Measurements from ENCODE around the gene GAS2L2. TPM values are rescaled to one million over a fixed set of nuclear protein-coding genes. Genes with fewer than 3 reads are reported as not detected.

GAS2L2 gene
- total RNA-seq: not detected

DNA sequence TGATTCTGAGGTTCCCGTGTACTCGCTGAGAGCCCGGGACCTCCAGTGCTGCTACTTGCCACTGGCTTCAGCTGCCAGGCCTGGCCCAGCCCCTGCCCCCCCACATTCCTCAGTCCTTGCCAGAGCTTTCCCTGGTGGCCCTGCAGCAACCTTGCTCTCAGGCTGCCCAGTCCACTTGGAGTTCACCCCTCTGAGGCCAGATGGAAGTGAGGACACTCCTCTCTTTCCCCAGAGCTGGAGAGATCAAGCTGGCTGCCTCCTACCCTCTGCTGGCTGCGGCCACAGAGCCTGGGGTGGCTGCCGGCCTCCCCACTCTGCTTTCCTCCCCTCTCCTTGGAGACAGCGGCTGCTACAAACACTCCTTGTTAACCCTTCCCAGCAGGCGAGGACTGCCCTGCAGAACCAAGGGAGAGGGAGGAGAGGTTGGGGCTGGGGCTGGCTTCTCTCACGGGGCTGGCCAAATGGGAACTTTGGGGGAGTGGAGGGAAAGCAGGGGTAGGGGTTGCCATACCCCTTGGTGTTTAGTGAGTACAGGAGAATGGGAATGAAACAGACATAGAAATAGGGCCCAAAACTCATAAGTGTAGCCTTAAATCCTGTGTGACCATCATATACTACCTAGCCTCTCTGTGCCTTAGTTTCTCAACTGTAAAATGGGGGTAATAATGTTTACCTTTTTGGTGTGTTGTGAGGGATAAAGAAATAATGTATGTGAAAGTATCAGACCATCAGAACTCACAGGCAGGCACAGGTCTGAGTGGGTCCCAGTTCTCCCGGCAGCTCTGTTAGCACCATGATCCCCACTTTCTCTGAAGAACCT lies at the start of gene GAS2L2:
TSS of gene GAS2L2 (minus strand) at position 295 of the 820 bp plus-strand sequence. CDS start 389 bp downstream, outside the sequence.
- DNase-seq: no peak

- peak; percentile 48 for DNase-seq
Measured at GRCh38 chr17:35801583-35802224, 48.7 kb upstream of the GAS2L2 start.

GRCh38 chr17:35799942-35800341 lies 46.9 kb upstream of the GAS2L2 start:
- DNase-seq: no peak

DNA sequence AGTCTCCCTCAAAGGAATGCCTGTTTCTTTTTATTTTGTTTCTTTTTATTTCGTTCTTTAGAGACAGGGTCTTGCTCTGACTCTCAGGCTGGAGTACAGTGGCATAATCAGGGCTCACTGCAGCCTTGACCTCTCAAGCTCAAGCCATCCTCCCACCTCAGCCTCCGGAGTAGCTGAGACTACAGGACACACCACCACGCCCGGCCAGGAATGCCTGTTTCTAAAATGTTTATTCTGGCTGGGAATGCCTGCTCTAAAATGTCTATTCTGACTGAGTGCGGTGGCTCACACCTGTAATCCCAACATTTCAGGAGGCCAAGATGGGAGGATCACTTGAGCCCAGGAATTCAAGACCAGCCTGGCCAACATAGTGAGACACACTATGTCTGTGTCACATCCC lies 44.9 kb upstream of the GAS2L2 start:
- DNase-seq: no peak

- no peak for DNase-seq
Measured at GRCh38 chr17:35797370-35797769, 44.3 kb upstream of the GAS2L2 start.

DNA sequence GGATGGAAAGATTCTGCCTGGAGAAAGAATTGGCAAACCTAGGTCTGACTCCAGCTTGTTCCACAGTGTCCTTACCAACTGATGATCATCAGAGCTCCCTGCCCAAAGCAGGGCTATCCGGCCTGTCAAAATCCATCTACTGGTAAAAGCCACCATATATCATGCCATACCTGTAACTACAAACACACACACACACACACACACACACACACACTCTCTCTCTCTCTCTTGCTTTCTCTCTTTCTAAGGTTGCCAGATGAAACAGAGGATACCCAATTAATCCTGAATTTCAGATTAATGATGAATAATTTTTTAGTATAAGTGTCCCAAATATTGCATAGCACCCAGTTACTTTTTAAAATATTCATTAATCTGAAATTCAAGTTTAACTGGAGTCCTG lies 43.9 kb upstream of the GAS2L2 start:
- DNase-seq: no peak

GRCh38 chr17:35795871-35796265 lies 42.8 kb upstream of the GAS2L2 start:
- no peak for DNase-seq

DNA sequence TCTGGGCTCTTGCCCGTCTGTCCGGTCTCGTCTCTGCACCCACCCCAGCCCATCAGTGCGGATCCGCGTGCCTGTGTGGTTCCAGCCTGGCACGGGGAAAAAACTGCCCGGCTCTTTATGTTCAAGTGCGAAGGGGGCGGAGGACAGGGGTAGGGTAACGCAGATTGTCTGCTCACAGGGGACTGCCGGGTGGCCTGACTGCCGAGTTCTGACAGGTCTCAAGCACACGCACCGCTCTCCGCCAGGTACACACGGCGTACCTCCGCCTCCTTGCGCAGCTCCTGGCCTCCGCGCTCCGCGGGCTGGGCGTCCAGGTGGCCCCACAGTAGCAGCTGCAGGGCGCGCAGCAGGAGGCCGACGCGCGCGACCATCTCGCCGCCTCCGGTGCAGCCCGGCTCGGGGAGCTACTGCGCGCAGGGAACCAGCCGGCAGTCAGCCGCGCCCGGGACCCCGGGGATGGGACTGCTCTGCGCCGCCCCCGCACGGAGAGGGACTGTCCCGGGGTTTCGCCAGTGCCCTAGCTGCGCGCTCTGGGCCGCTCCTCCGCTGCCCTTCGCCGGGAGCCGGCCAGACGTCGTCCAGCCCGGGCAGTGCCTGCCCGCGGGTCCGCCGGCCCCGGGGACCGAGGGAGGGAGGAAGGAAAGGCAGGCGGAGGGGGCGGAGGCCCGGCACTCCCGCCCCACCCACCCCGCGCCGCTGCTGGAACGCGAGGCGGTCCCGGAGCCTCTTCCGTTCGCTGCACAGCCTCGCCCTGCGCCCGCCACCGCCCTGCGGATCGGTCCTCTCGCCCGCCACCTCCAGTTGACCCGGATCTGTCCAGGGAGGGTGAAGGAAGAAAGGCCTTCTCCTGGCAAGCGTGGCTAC lies 42.2 kb upstream of the GAS2L2 start, which contains the start of gene MMP28:
TSS of gene MMP28 (minus strand) at position 635 of the 864 bp plus-strand sequence. CDS start at position 371, 264 bp downstream.
- no peak for DNase-seq

- no peak for DNase-seq
Measured at GRCh38 chr17:35793257-35793656, 40.2 kb upstream of the GAS2L2 start.

DNA sequence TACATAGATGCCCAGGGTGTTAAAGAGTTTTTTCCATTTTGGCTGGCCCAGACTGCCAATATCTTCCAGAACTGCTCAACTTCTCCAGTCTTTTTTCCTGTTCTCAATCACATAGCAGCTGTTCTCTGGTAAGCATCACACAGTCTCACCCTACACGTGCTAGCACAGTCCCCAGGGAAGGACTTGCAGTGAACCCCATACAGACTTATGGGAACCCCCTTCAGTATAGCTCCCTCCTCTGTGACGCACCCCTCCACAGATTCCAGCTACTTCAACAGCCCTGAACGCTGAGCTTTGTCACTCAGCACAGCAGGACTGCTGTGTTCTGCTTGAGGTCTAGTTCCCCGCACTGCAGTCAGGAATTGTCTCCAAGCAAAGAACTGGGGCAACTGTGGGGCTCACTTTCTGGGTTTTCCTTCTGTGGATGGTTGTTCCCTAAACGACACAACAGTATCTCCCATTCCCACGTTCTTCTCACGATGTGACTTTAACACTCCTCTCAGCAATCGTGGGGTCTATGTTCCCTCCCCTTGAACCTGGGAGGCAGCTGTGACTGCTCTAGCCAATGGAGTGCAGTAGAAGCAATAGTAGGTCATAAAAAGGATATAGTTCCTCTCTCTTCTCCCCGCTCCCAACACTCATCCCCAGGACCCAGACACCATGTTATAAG lies 38.8 kb upstream of the GAS2L2 start:
- DNase-seq: no peak

DNA sequence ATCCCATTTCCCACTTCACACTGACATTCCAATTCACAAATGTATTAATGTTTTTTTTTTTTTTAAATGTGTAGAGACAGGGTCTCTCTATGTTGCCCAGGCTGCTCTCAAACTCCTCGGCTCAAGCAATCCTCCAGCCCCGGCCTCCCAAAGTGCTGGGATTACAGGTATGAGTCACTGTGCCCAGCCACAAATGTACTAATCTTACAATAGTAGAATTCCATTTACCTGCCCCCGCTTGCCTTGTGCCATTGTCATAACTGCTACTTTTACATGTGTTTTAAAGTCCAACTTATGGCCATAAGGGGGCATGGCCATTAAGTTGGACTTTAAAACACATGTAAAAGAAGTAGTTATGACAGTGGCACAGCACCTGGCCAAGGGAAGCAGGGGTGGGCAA lies 37.8 kb upstream of the GAS2L2 start:
- no peak for DNase-seq

DNA sequence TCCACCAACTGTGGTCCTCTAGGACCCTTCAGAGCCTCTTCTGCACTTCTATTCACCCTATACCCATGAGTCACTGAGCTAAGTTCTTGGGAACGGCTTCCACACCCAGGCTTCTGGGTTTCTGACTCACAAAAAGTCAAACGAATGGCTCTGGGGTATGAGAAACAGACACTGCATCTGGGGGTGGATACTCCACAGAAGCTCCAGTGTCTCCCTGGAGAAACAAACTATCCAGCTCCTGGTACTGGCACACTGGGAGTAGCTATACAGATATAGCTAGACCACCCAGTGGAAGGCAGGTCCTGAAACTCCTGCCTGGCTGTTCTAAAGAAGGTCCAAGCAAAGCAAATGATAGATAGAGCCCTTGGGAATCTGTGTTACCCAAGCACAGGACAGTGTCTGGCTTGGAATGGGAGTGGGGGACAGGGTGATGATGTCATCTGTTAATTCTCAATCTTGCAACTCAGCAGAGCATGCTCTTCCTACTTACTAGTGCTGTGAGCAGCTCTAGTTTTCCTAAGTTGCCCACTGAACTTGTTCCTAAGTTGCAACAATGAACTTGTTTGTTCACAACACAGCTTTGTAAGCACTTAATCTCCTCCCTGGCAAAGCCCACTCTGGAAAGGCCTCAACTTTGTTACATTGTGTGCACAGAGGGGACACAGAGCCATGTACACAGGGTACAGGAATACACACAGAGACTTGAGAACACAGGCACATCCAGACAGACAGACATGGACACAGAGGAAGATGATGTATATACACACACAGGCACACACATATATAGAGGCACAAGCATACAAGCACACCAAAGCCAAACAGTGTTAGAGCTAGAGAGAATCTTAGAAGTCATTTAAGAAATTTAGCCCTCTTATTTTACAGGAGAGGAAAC lies 35.7 kb upstream of the GAS2L2 start:
- no peak for DNase-seq

DNA sequence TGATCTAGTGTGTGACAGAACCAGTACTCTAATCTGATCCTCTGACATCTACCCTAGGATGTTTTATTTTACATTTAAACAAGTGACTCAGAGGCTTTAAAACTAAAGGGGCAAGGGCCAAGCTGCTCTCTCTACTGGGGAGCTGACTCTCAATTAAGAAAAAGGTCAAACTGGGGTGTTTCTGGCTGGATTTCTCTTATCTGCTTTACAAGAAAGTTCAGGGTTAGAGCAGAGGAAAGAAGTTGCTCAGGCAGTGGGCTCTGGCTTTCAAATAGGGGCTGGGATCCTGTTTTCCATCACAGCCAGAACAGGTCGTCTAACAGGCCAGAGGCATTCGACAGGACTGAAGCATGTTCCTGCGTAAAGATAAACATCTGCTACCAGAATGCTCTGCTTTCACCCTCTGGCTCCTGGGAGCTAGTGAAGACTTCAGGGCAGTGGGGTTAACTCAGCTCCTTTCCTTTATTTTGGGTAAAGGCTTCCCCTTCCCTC lies 33.9 kb upstream of the GAS2L2 start:
- DNase-seq: no peak

DNA sequence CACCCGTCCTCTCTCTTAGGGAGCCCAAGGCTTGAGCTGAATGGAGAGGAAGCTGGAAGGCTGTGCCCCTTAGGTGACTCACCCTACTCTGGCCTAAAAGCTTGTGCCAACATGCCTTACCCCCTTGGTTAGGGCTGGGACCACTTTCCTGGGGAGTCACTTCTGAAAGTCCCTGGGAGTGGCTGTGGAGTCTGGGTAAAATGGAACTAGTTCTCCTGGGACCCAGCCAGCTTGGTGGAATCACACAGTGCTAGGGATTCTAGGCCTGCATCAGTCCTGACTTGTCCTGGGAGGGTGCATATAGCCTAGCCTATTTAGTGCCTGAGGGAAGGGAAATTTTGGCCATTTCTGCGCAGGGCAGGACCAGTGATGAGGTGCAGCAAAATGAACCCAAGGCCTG lies 31.9 kb upstream of the GAS2L2 start:
- no peak for DNase-seq

- DNase-seq: no peak
Measured at GRCh38 chr17:35780950-35781349, 27.9 kb upstream of the GAS2L2 start.

DNA sequence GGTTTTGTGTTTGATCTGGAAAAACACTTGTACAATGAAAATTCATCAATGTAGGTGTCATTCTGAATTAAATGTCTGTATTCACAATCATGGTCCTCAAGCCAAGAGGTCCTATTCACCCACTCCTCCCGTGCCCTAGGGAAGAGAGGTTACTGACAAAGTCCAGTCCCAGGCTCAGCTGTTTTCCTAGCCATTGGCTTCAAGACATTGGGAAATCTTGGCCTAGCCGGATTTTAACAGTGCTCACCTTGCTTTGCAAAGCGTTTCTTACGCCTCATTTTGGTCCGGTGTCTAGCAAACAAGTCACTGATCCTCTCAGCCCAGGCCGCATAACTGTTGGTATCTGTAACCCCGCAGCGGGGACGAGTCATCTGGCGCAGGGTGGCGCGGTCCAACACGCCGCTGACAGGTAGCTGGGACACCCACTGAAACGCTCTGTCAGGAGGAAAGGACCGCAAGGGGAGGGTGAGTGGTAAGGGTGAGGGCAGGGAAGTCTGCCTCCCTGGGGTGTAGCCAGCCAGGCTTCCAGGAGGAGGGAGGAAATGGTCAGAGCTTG lies 25.7 kb upstream of the GAS2L2 start:
- DNase-seq: no peak

GRCh38 chr17:35775583-35775982 lies 22.5 kb upstream of the GAS2L2 start:
- no peak for DNase-seq

DNA sequence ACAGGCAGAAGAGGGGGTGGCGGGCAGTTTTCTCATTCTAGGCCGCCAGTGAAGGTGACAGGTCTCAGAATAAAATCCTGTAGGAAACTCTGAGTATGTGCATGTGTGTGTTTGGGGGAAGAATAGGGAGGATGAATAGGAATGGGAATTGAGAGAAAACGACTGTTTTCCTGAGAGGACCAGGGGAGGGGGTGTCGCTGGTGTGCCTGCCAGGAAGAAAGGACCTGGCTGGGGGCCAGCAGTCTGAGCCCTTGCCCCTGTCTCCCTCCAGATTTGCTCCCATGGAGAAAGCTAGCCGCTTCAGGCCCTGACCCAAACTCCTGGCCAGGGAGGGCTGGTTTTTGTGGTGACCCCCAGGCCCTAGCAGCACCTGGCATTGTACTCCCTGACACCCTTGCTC lies 22.0 kb upstream of the GAS2L2 start:
- no peak for DNase-seq

DNA sequence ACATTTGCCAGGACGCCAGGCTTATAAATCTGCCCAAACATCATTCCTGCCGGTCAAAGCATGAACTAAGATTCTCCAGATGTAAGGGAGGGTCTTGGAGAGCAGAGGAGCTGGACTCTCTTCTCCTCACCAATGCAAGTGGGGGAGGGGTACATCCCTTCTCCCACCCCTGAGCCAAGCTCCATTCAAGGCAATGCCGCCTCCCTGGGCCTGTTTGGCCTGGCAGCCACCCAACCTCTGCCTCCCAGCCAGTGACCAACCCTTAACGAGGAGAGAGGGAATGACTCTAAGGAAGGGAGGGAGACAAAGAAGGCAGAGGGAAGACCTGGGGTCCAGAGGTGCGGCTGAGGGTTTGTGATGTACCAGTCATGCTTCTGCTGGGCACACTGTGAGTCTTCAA lies 21.5 kb upstream of the GAS2L2 start:
- no peak for DNase-seq

GRCh38 chr17:35773679-35774425 lies 20.8 kb upstream of the GAS2L2 start:
- DNase-seq: no peak

Data from skin of body (tissue), 2 donors.